K562 (cell line): ENCODE measurements around the gene PDE1A. TPM values are rescaled to one million over a fixed set of nuclear protein-coding genes. Genes with fewer than 3 reads are reported as not detected.

Source experiments
- ATAC-seq: fragments of 200-7000 bp; cut with Tn5 transposase; 3 replicates; pipeline ENCODE4 v1.9.1; 2020; ENCODE audit warnings: moderate library complexity
- BruUV-seq: library from RNA; stranded (reverse); fragments of 400-500 nt; replicated peaks from 2 replicates; lab custom pipeline; 2021; lab: Mats Ljungman, UMichigan
- CTCF ChIA-PET: fragments of 300-600 bp; formaldehyde crosslinking; extraction: SDS; loops from one replicate; lab custom pipeline; 2021; ENCODE audit warnings: low intra/inter-chr PET ratio; lab: Yijun Ruan, JAX
- POLR2A ChIA-PET: fragments of 300-600, 350-650 bp; sonication (Branson Sonifier 250); formaldehyde crosslinking; extraction: SDS; loops from one replicate; lab custom pipeline; 2021; ENCODE audit warnings: antibody characterized with exemption, inconsistent platforms; lab: Yijun Ruan, JAX
- DNase-seq, 4 experiments: peaks; one replicate each; pipeline versions ENCODE4 v3.0.0 to v3.0.0-alpha.2; 2011 to 2018; ENCODE audit warnings: low spot score in 3 of 4, mixed read lengths in 3 of 4; ENCODE audit errors: extremely low read depth in 1 of 4
- FAIRE-seq: peaks from 2 replicates; lab custom pipeline; 2011; peaks lifted over from hg19 to GRCh38; lab: Jason Lieb, UNC
- H2AFZ ChIP-seq: 2 replicates; pipeline ENCODE4 v1.6.0; 2011; ENCODE audit warnings: low read depth, low read length, control low read depth, inconsistent platforms
- H3K27ac ChIP-seq: fragments of 200-600 bp; 3 replicates; pipeline ENCODE4 v1.8.0; 2011; ENCODE audit warnings: low read depth, mild to moderate bottlenecking, control low read depth, inconsistent platforms, low read length, moderate library complexity, mixed read lengths; ENCODE audit errors: extremely low read depth
- H3K27me3 ChIP-seq, 2 experiments: fragments of 300-600 bp in 1 of 2; 2 replicates in 1 of 2; 3 replicates in 1 of 2; pipeline versions ENCODE4 v1.6.0 to v1.8.0; 2011; ENCODE audit warnings: inconsistent platforms in 2 of 2, low read length in 2 of 2, mild to moderate bottlenecking in 1 of 2, mixed read lengths in 1 of 2, moderate library complexity in 1 of 2; ENCODE audit not compliant: control insufficient read depth in 2 of 2, insufficient read depth in 2 of 2
- H3K36me3 ChIP-seq: fragments of 300-600 bp; 3 replicates; pipeline ENCODE4 v1.8.0; 2011; ENCODE audit warnings: mild to moderate bottlenecking, low read length, inconsistent platforms; ENCODE audit not compliant: control insufficient read depth, insufficient read depth
- H3K4me1 ChIP-seq, 2 experiments: fragments of 200-600 bp in 1 of 2; replicated peaks in 1 of 2; 2 replicates in 1 of 2; 3 replicates in 1 of 2; pipeline versions ENCODE4 v1.5.1 to v1.8.0; 2011; ENCODE audit warnings: inconsistent platforms in 2 of 2, low read length in 2 of 2, mild to moderate bottlenecking in 1 of 2, mixed read lengths in 1 of 2, moderate library complexity in 1 of 2; ENCODE audit not compliant: control insufficient read depth in 2 of 2, insufficient read depth in 2 of 2
- H3K4me2 ChIP-seq: 2 replicates; pipeline ENCODE4 v1.6.1; 2011; ENCODE audit warnings: low read length, control low read depth, inconsistent platforms, mixed read lengths; ENCODE audit not compliant: insufficient read depth
- H3K4me3 ChIP-seq: fragments of 200-600 bp; sonication (generic), shearing (Covaris generic); 2 replicates; pipeline ENCODE4 v1.5.1; 2016; ENCODE audit warnings: control low read depth, inconsistent platforms
- H3K79me2 ChIP-seq: fragments of 200-600 bp; 3 replicates; pipeline ENCODE4 v1.8.0; 2011; ENCODE audit warnings: low read length, inconsistent platforms; ENCODE audit not compliant: control insufficient read depth, insufficient read depth
- H3K9ac ChIP-seq, 2 experiments: 2 replicates each; pipeline versions ENCODE4 v1.6.0 to v1.6.1; 2011; ENCODE audit warnings: low read depth in 2 of 2, low read length in 2 of 2, control low read depth in 1 of 2, inconsistent platforms in 1 of 2, mild to moderate bottlenecking in 1 of 2, mixed read lengths in 1 of 2; ENCODE audit not compliant: insufficient read depth in 1 of 2
- H3K9me1 ChIP-seq: one replicate; pipeline ENCODE4 v1.6.0; 2011; ENCODE audit warnings: inconsistent platforms, mild to moderate bottlenecking, low read length, moderate library complexity; ENCODE audit not compliant: control insufficient read depth, insufficient read depth
- H3K9me3 ChIP-seq: replicated peaks from 2 replicates; pipeline ENCODE4 v1.5.1; 2011; ENCODE audit warnings: low read depth, low read length, inconsistent platforms; ENCODE audit not compliant: control insufficient read depth, insufficient read depth
- H4K20me1 ChIP-seq: replicated peaks from 2 replicates; pipeline ENCODE4 v1.6.1; 2011; ENCODE audit warnings: low read length, inconsistent platforms, mixed read lengths; ENCODE audit not compliant: control insufficient read depth, insufficient read depth
- CHD4 ChIP-seq: fragments of 200-600 bp; sonication (generic); IDR thresholded peaks from 3 replicates; pipeline ENCODE4 v1.6.1; 2012; ENCODE audit warnings: low read depth, mild to moderate bottlenecking, mixed read lengths, low read length, inconsistent platforms; ENCODE audit not compliant: insufficient read depth, insufficient replicate concordance, poor library complexity, severe bottlenecking
- CSDE1 ChIP-seq, 2 experiments: fragments of 450-650 bp; IDR thresholded peaks; 2 replicates each; pipeline ENCODE4 v1.6.1; 2016; ENCODE audit warnings: mild to moderate bottlenecking in 1 of 2
- MTF1 ChIP-seq: fragments of 250-450 bp; sonication (Bioruptor Pico); IDR thresholded peaks from 2 replicates; pipeline ENCODE4 v1.9.0; 2021; ENCODE audit warnings: moderate library complexity, mild to moderate bottlenecking, inconsistent platforms, borderline replicate concordance
- USF2 ChIP-seq: sonication (generic); formaldehyde crosslinking; IDR thresholded peaks from 2 replicates; pipeline ENCODE4 v1.5.0; 2020; ENCODE audit warnings: missing genetic modification reagents
- ZNF217 ChIP-seq: sonication (generic); formaldehyde crosslinking; IDR thresholded peaks from 2 replicates; pipeline ENCODE4 v1.8.0; 2022; ENCODE audit warnings: mild to moderate bottlenecking, missing genetic modification reagents
- ZNF347 ChIP-seq: fragments of 450-650 bp; formaldehyde crosslinking; IDR thresholded peaks from 2 replicates; pipeline ENCODE4 v1.4.0; 2020; ENCODE audit warnings: low read depth, mild to moderate bottlenecking, moderate library complexity
- WGBS: fragments of 100-300 bp; shearing (Covaris generic); methylation state at CpG from one replicate; pipeline ENCODE4 v1.1.6; 2016; ENCODE audit warnings: low coverage, mixed read lengths; ENCODE audit not compliant: insufficient coverage; ENCODE audit errors: missing lambda C conversion rate; 5-methylcytosine and 5-hydroxymethylcytosine counted together
- in situ Hi-C: fragments of 300-500 bp; cut with MboI; formaldehyde crosslinking; loops from 4 replicates; pipeline ENCODE4 v1.15.0; 2018; ENCODE audit warnings: inconsistent platforms, mixed read lengths
- intact Hi-C: fragments of 100-400 bp; cut with micrococcal nuclease; formaldehyde crosslinking; loops from 2 replicates; pipeline ENCODE4 v1.14.2; 2022
- polyA plus RNA-seq, 8 experiments: library from polyadenylated mRNA; depleted of rRNA in 4 of 8; stranded (reverse) in 5 of 8; unstranded in 3 of 8; fragments of >200 nt; fragmentation: Nextera tagmentation in 2 of 8; fragmentation: Illumina TruSeq in 1 of 8; extraction: Ambion mirVana in 2 of 8; extraction: Trizol in 1 of 8; gene quantifications; 2 replicates each; pipeline versions ENCODE4 v1.2.1 to v1.2.3, GENCODE V29; 2011 to 2014; ENCODE audit warnings: inconsistent platforms in 1 of 8, missing spikeins in 1 of 8
- total RNA-seq, 7 experiments: library from RNA; depleted of rRNA in 6 of 7; stranded (reverse); fragments of >200 nt in 6 of 7; fragmentation: Illumina TruSeq in 2 of 7; extraction: Trizol in 2 of 7; gene quantifications; 2 replicates each; pipeline versions ENCODE4 v1.2.1 to v1.2.3, GENCODE V29; 2011 to 2021; ENCODE audit warnings: low replicate concordance in 1 of 7
- TF ChIP-seq, protein P1 (sequence below): sonication (generic); formaldehyde crosslinking; IDR thresholded peaks from 2 replicates; pipeline ENCODE4 v1.8.1; 2023; ENCODE audit warnings: mild to moderate bottlenecking, missing genetic modification reagents, moderate library complexity
- TF ChIP-seq, protein P2 (sequence below): fragments of 250-450 bp; sonication (Bioruptor Pico); IDR thresholded peaks from 2 replicates; pipeline ENCODE4 v1.5.0; 2020; ENCODE audit warnings: mild to moderate bottlenecking, borderline replicate concordance

Gene PDE1A
- total and polyA plus RNA-seq, 9 of the 15 experiments (the other 6 are each of a cell fraction or from before 2014, with no cell fraction given), result 0.14 to 0.91 (median 0.32) TPM

- Histone ChIP-seq H3K4me2 (no peak overlapping the region), H3K4me3 (no peak overlapping the region), H3K9ac (no peak overlapping the region), H3K36me3 (no peaks in the 10 kb centered on the region), H4K20me1 (no peaks in the 10 kb centered on the region), H3K27ac (no peak overlapping the region), H3K4me1 (no peaks in the 10 kb centered on the region), H3K9me1 (no peaks in the 10 kb centered on the region), H3K27me3 (no peaks in the 10 kb centered on the region), H3K9me3 (no peaks in the 10 kb centered on the region), H2AFZ (no peak overlapping the region), H3K79me2 (no peaks in the 10 kb centered on the region)
- POLR2A ChIA-PET, result no interaction called here
- no peak for FAIRE-seq
- no TSS peak for BruUV-seq
- intact Hi-C loops (no loop called here), in situ Hi-C loops (no loop called here)
- 2% methylated on average over 3 of the region's 3 CpGs for WGBS
- CTCF ChIA-PET, result no interaction called here
- no peak for DNase-seq
- ATAC-seq, result no peak
- TF ChIP-seq, protein P1, sequence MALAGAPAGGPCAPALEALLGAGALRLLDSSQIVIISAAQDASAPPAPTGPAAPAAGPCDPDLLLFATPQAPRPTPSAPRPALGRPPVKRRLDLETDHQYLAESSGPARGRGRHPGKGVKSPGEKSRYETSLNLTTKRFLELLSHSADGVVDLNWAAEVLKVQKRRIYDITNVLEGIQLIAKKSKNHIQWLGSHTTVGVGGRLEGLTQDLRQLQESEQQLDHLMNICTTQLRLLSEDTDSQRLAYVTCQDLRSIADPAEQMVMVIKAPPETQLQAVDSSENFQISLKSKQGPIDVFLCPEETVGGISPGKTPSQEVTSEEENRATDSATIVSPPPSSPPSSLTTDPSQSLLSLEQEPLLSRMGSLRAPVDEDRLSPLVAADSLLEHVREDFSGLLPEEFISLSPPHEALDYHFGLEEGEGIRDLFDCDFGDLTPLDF, result no peak
Observed at GRCh38 chr2:182368996-182369395, 57.8 kb downstream of the PDE1A start.

DNA sequence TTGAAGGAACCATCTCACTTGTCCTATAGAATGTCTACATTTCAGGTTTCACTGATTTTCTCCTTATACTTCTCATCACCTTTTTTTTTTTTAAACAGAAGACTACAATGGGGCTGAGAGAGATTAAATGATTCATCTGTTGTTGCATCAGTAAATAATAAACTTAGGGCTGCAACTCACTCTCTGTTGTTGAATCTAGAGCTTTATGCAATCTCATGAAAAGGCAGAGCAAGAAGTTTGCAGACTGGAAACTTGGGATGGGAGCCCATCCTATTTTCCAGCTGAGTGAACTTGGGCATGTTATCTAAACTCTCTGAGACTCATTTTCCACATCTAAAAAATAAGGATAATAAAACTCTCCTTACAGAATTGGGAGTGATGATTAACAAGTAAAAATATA, 58.4 kb downstream of the PDE1A start:
- FAIRE-seq (no peak), DNase-seq (no peak), ATAC-seq (no peak)
- intact Hi-C loops (no loop called here), in situ Hi-C loops (no loop called here)
- no peaks in the 10 kb centered on the region for H3K9me3 ChIP-seq
- BruUV-seq, result no TSS peak
- no peaks in the 10 kb centered on the region for H3K4me1 ChIP-seq
- no peak overlapping the region for H3K27ac ChIP-seq
- no peak overlapping the region for H3K4me2 ChIP-seq
- no peaks in the 10 kb centered on the region for H3K79me2 ChIP-seq
- no peak overlapping the region for H2AFZ ChIP-seq
- POLR2A ChIA-PET, result interaction anchor here (0.7 kb wide), 1 partner anchor 27 kb away, joined by 3 read pairs; no protein-coding TSS in a partner anchor
- CTCF ChIA-PET, result no interaction called here
- H3K9me1 ChIP-seq, result no peaks in the 10 kb centered on the region
- no peak overlapping the region for H3K9ac ChIP-seq
- no peak overlapping the region for H3K4me3 ChIP-seq
- no peaks in the 10 kb centered on the region for H4K20me1 ChIP-seq
- no peaks in the 10 kb centered on the region for H3K36me3 ChIP-seq
- H3K27me3 ChIP-seq, result no peaks in the 10 kb centered on the region
- TF ChIP-seq CHD4 (no peak), CSDE1 (IDR thresholded peaks at IDR 0.05) (no peak), USF2 (CRISPR knock-in tag) (no peak), MTF1 (CRISPR knock-in tag) (no peak), ZNF217 (no peak), ZNF347 (CRISPR knock-in tag) (no peak)
- TF ChIP-seq, protein P2, sequence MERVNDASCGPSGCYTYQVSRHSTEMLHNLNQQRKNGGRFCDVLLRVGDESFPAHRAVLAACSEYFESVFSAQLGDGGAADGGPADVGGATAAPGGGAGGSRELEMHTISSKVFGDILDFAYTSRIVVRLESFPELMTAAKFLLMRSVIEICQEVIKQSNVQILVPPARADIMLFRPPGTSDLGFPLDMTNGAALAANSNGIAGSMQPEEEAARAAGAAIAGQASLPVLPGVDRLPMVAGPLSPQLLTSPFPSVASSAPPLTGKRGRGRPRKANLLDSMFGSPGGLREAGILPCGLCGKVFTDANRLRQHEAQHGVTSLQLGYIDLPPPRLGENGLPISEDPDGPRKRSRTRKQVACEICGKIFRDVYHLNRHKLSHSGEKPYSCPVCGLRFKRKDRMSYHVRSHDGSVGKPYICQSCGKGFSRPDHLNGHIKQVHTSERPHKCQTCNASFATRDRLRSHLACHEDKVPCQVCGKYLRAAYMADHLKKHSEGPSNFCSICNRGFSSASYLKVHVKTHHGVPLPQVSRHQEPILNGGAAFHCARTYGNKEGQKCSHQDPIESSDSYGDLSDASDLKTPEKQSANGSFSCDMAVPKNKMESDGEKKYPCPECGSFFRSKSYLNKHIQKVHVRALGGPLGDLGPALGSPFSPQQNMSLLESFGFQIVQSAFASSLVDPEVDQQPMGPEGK, result no peak
